NB4 (cell line): ENCODE measurements around the gene HEBP1.

Source experiments
- POLR2A ChIP-seq: IDR thresholded peaks from 2 replicates; pipeline ENCODE4 v1.6.1; 2011; ENCODE audit warnings: mild to moderate bottlenecking; ENCODE audit not compliant: insufficient read length; ENCODE audit errors: extremely low read depth
- TF ChIP-seq, protein P1 (sequence below): IDR thresholded peaks from one replicate; pipeline ENCODE4 v1.5.1; 2012; ENCODE audit warnings: low read depth, low read length

DNA sequence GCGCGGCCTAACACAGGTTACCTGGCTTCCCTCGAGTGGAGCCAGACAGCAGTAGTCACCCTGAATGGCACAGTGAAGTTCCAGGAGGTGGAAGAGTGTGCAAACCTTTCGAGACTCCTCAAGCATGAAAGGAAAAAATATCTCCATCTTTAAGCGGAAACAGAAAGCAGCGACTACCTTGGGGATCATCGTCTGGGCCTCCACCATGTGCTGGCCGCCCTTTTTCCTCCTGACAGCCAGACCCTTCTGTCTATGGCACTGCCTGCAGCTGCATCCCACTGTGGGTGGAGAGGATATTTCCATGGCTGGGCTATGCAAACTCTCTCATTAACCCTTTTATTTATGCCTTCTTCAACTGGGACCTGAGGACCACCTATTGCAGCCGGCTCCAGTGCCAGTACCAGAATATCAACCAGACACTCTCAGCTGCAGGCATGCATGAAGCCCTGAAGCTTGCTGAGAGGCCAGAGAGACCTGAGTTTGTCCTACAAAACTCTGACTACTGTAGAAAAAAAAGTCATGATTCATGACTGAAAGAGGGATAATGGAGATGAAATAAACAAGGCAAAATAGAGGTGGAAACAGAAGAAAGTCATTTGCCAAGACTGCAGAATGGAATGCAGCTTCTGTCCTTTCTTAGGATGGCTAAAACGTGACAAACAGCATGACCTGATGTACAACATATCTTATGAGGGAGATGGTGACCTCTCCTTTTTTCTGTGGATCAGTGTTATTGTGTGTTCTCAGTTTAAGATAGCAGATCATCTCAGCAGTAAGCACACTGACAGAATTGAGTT lies 2.4 kb upstream of the HEBP1 start:
- TF ChIP-seq, protein P1, sequence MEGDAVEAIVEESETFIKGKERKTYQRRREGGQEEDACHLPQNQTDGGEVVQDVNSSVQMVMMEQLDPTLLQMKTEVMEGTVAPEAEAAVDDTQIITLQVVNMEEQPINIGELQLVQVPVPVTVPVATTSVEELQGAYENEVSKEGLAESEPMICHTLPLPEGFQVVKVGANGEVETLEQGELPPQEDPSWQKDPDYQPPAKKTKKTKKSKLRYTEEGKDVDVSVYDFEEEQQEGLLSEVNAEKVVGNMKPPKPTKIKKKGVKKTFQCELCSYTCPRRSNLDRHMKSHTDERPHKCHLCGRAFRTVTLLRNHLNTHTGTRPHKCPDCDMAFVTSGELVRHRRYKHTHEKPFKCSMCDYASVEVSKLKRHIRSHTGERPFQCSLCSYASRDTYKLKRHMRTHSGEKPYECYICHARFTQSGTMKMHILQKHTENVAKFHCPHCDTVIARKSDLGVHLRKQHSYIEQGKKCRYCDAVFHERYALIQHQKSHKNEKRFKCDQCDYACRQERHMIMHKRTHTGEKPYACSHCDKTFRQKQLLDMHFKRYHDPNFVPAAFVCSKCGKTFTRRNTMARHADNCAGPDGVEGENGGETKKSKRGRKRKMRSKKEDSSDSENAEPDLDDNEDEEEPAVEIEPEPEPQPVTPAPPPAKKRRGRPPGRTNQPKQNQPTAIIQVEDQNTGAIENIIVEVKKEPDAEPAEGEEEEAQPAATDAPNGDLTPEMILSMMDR, result no peak
- no peak for TF ChIP-seq POLR2A
